ENCODE measurements around the gene TBCK. TPM values are rescaled to one million over a fixed set of nuclear protein-coding genes. Genes with fewer than 3 reads are reported as not detected.

TBCK gene
- total RNA-seq, 1 experiment from 2014 or later = 28.6 TPM

DNA sequence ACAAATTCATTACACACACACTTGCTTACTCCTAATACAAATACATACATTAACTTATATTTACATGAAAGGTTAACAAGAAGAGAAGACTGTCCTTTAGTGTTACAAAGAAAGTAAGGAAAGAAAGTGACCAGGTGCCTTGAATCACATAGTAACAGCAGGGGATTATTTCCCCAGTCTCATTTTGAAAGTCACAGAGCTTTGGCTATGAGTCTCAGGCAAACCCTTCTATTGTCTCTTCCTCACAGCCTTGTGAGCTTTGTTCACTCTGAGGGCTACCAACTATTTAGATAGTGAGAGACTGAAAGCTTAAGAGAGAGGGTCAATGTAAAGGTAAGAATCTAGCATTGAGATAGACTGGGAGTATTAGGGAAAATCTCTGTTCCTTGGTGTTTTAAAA lies 259.1 kb downstream of the TBCK start:
- ATAC-seq (peak; percentile 95), DNase-seq (ENCODE audit: low spot score) (no peak)
- no peaks in the 10 kb centered on the region for H3K27me3 Mint-ChIP-seq (ENCODE audit: low read depth)
- no peaks in the 10 kb centered on the region for H3K36me3 Mint-ChIP-seq
- H3K9me3 Mint-ChIP-seq = no peaks in the 10 kb centered on the region
- peaks cover 29% of the 10 kb centered on the region for H3K4me1 Mint-ChIP-seq
- no peak overlapping the region for H3K4me3 Mint-ChIP-seq
- TF ChIP-seq ZSCAN18 (CRISPR knock-in tag; IDR thresholded peaks at IDR 0.05) (no peak), ATF1 (CRISPR knock-in tag; IDR thresholded peaks at IDR 0.05) (no peak), KAT7 (CRISPR knock-in tag; IDR thresholded peaks at IDR 0.05; ENCODE audit: borderline replicate concordance) (no peak), ZNF671 (CRISPR knock-in tag; IDR thresholded peaks at IDR 0.05) (no peak), ZNF263 (CRISPR knock-in tag; IDR thresholded peaks at IDR 0.05; ENCODE audit: low read depth) (no peak), FOXJ3 (CRISPR knock-in tag; IDR thresholded peaks at IDR 0.05; ENCODE audit: borderline replicate concordance) (no peak), AR (CRISPR knock-in tag; IDR thresholded peaks at IDR 0.05) (no peak), ZNF219 (CRISPR knock-in tag; IDR thresholded peaks at IDR 0.05; ENCODE audit: borderline replicate concordance) (no peak), ATF3 (CRISPR knock-in tag; conservative IDR thresholded peaks at IDR 0.05) (no peak), MXD4 (CRISPR knock-in tag; IDR thresholded peaks at IDR 0.05; ENCODE audit: borderline replicate concordance) (no peak), GTF2I (CRISPR knock-in tag; conservative IDR thresholded peaks at IDR 0.05) (no peak), USF1 (CRISPR knock-in tag; IDR thresholded peaks at IDR 0.05) (no peak), OVOL2 (CRISPR knock-in tag; IDR thresholded peaks at IDR 0.05; ENCODE audit: borderline replicate concordance) (no peak), RORB (CRISPR knock-in tag; IDR thresholded peaks at IDR 0.05) (no peak), ZNF232 (CRISPR knock-in tag; IDR thresholded peaks at IDR 0.05) (no peak), ZNF138 (CRISPR knock-in tag; conservative IDR thresholded peaks at IDR 0.05) (no peak), TP53 (CRISPR knock-in tag; IDR thresholded peaks at IDR 0.05) (no peak), JUN (CRISPR knock-in tag; IDR thresholded peaks at IDR 0.05) (no peak)
- TF ChIP-seq, protein P1, sequence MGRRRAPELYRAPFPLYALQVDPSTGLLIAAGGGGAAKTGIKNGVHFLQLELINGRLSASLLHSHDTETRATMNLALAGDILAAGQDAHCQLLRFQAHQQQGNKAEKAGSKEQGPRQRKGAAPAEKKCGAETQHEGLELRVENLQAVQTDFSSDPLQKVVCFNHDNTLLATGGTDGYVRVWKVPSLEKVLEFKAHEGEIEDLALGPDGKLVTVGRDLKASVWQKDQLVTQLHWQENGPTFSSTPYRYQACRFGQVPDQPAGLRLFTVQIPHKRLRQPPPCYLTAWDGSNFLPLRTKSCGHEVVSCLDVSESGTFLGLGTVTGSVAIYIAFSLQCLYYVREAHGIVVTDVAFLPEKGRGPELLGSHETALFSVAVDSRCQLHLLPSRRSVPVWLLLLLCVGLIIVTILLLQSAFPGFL (CRISPR knock-in tag; IDR thresholded peaks at IDR 0.05; ENCODE audit: borderline replicate concordance) = no peak
- CTCF ChIA-PET = no interaction called here
- POLR2A ChIA-PET = no interaction called here
- peak overlapping the region; percentile 45; the same call in 1 of the 2 replicates for H3K27ac Mint-ChIP-seq

GRCh38 chr4:106051514-106051913 lies 264.5 kb downstream of the TBCK start:
- POLR2A ChIA-PET = no interaction called here
- Mint-ChIP-seq H3K4me3 (no peak overlapping the region), H3K4me1 (peaks cover 6% of the 10 kb centered on the region), H3K9me3 (no peaks in the 10 kb centered on the region), H3K27me3 (ENCODE audit: low read depth) (no peaks in the 10 kb centered on the region), H3K27ac (no peak overlapping the region), H3K36me3 (no peaks in the 10 kb centered on the region)
- no peak for ATAC-seq
- CTCF ChIA-PET = no interaction called here
- DNase-seq (ENCODE audit: low spot score) = no peak
- TF ChIP-seq, protein P2, sequence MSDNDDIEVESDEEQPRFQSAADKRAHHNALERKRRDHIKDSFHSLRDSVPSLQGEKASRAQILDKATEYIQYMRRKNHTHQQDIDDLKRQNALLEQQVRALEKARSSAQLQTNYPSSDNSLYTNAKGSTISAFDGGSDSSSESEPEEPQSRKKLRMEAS (CRISPR knock-in tag; IDR thresholded peaks at IDR 0.05) = no peak
- TF ChIP-seq ESRRA (CRISPR knock-in tag; IDR thresholded peaks at IDR 0.05; ENCODE audit: borderline replicate concordance) (no peak), ZNF263 (CRISPR knock-in tag; IDR thresholded peaks at IDR 0.05; ENCODE audit: low read depth) (no peak), ZNF138 (CRISPR knock-in tag; conservative IDR thresholded peaks at IDR 0.05) (no peak), ETV6 (CRISPR knock-in tag; IDR thresholded peaks at IDR 0.05) (no peak), GTF2I (CRISPR knock-in tag; conservative IDR thresholded peaks at IDR 0.05) (no peak), ZNF416 (CRISPR knock-in tag; IDR thresholded peaks at IDR 0.05) (no peak), STAT6 (CRISPR knock-in tag; conservative IDR thresholded peaks at IDR 0.05; ENCODE audit: low read depth) (no peak), NFYB (CRISPR knock-in tag; conservative IDR thresholded peaks at IDR 0.05; ENCODE audit: low read depth) (no peak), ATF1 (CRISPR knock-in tag; IDR thresholded peaks at IDR 0.05) (no peak), OVOL2 (CRISPR knock-in tag; IDR thresholded peaks at IDR 0.05; ENCODE audit: borderline replicate concordance) (no peak), JAZF1 (CRISPR knock-in tag; IDR thresholded peaks at IDR 0.05) (no peak), ZNF121 (CRISPR knock-in tag; IDR thresholded peaks at IDR 0.05) (no peak), ZNF396 (CRISPR knock-in tag; IDR thresholded peaks at IDR 0.05; ENCODE audit: borderline replicate concordance) (no peak)

Measured in WTC11 (cell line).